CD4-positive, alpha-beta memory T cell (primary cell): ENCODE measurements around the gene ZMYND8. TPM values are rescaled to one million over a fixed set of nuclear protein-coding genes. Genes with fewer than 3 reads are reported as not detected.

Source experiments
- CTCF ChIA-PET: fragments of 350-600 bp; sonication (Branson Sonifier 250); formaldehyde crosslinking; loops from one replicate; lab custom pipeline; 2021; ENCODE audit warnings: inconsistent platforms; ENCODE audit not compliant: partially characterized antibody; lab: Charles Lee
- POLR2A ChIA-PET: fragments of 350-600 bp; sonication (Branson Sonifier 250); formaldehyde crosslinking; loops from one replicate; lab custom pipeline; 2021; ENCODE audit not compliant: partially characterized antibody; lab: Charles Lee
- DNase-seq, 5 donors: peaks; one replicate each; pipeline versions ENCODE4 v3.0.0 to v3.0.0-alpha.2; 2020 to 2022; ENCODE audit warnings: mixed read lengths in 1 of 5
- H3K27ac ChIP-seq: one replicate; pipeline ENCODE4 v1.7.0; 2013; ENCODE audit warnings: low read depth, low read length
- H3K27me3 ChIP-seq: 2 replicates; pipeline ENCODE4 v1.7.0; 2013; ENCODE audit warnings: mild to moderate bottlenecking, low read length, moderate library complexity; ENCODE audit not compliant: insufficient read depth
- H3K36me3 ChIP-seq: 2 replicates; pipeline ENCODE4 v1.7.0; 2013; ENCODE audit warnings: mild to moderate bottlenecking, low read length, moderate library complexity; ENCODE audit not compliant: insufficient read depth
- H3K4me1 ChIP-seq: 2 replicates; pipeline ENCODE4 v1.7.0; 2013; ENCODE audit warnings: mild to moderate bottlenecking, low read length, moderate library complexity; ENCODE audit not compliant: insufficient read depth
- H3K4me3 ChIP-seq, 2 donors: one replicate each; pipeline ENCODE4 v1.7.0; 2013; ENCODE audit warnings: low read length in 2 of 2, mild to moderate bottlenecking in 1 of 2
- H3K9me3 ChIP-seq, 2 donors: one replicate each; pipeline ENCODE4 v1.7.0; 2013; ENCODE audit warnings: low read length in 2 of 2, control low read depth in 1 of 2; ENCODE audit not compliant: control insufficient read depth in 1 of 2
- H3K27ac Mint-ChIP-seq, 7 donors: one replicate each; pipeline ENCODE4 v1.8.0; 2020 to 2021; ENCODE audit warnings: mixed read lengths in 7 of 7, mild to moderate bottlenecking in 6 of 7, inconsistent platforms in 3 of 7, moderate library complexity in 3 of 7
- H3K27me3 Mint-ChIP-seq, 2 donors: one replicate each; pipeline ENCODE4 v1.8.0; 2020 to 2021; ENCODE audit warnings: mixed read lengths in 2 of 2
- H3K36me3 Mint-ChIP-seq, 2 donors: one replicate each; pipeline ENCODE4 v1.8.0; 2020 to 2021; ENCODE audit warnings: mixed read lengths in 2 of 2, inconsistent platforms in 1 of 2, mild to moderate bottlenecking in 1 of 2
- H3K4me1 Mint-ChIP-seq, 4 donors: one replicate each; pipeline ENCODE4 v1.8.0; 2020 to 2021; ENCODE audit warnings: mixed read lengths in 4 of 4, mild to moderate bottlenecking in 1 of 4
- H3K4me3 Mint-ChIP-seq, 8 donors: one replicate each; pipeline ENCODE4 v1.8.0; 2020 to 2021; ENCODE audit warnings: mixed read lengths in 8 of 8, mild to moderate bottlenecking in 7 of 8, moderate library complexity in 6 of 8, inconsistent platforms in 3 of 8
- H3K9me3 Mint-ChIP-seq, 8 donors: one replicate each; pipeline ENCODE4 v1.8.0; 2020 to 2021; ENCODE audit warnings: mixed read lengths in 8 of 8, mild to moderate bottlenecking in 5 of 8, inconsistent platforms in 3 of 8, moderate library complexity in 1 of 8
- intact Hi-C: fragments of 100-400 bp; cut with micrococcal nuclease; formaldehyde crosslinking; loops from one replicate; pipeline ENCODE4 v1.15.1; 2023
- polyA plus RNA-seq, 2 donors: library from polyadenylated mRNA; unstranded; fragments of 300-500 nt; fragmentation: Illumina TruSeq; gene quantifications; one replicate each; pipeline ENCODE4 v1.2.3, GENCODE V29; 2021
- total RNA-seq, 2 experiments: library from RNA; stranded (reverse); gene quantifications; one replicate each; pipeline ENCODE4 v1.2.3, GENCODE V29; 2021

Gene ZMYND8
- total and polyA plus RNA-seq, 4 experiments from 2014 or later, result 3.5 to 48.5 (median 33.9) TPM

DNA sequence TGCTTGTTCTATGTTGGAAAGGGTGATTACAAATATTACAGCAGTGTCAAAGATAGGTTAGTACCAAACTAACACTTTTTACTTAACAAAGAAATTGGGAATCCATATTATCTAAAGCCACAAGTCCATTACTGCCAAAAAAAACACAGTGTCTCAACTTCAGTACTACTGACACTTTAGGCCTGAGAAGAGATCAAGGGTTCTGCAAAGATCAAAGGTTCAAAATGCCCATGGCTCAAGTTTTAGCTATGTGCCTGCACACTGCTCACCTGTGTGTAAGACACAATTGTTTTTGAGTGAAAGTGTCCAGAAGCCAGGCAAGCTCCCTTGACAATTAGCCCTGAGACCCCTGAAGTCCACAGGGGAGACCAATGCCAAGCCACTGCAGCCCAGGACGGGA, 132.6 kb downstream of the ZMYND8 start:
- Mint-ChIP-seq H3K9me3 (peaks cover 0 to 3% (median 0%) of the 10 kb centered on the region in 8 donors), H3K4me1 (peaks cover 0 to 5% (median 3%) of the 10 kb centered on the region in 4 donors), H3K36me3 (peaks cover 52 to 71% of the 10 kb centered on the region in 2 donors), H3K4me3 (no peak overlapping the region), H3K27me3 (no peaks in the 10 kb centered on the region), H3K27ac (no peak overlapping the region)
- DNase-seq, result no peak
- no peak overlapping the region for H3K27ac ChIP-seq
- intact Hi-C loops, result no loop called here
- no peaks in the 10 kb centered on the region for H3K27me3 ChIP-seq
- CTCF ChIA-PET, result interaction anchor here (1.0 to 1.8 kb wide), 2 partner anchors 35 to 160 kb away, joined by 3 to 5 read pairs; no protein-coding TSS in a partner anchor
- H3K4me3 ChIP-seq, result no peak overlapping the region
- POLR2A ChIA-PET, result no interaction called here
- peaks cover 63% of the 10 kb centered on the region for H3K36me3 ChIP-seq
- H3K4me1 ChIP-seq, result no peaks in the 10 kb centered on the region
- H3K9me3 ChIP-seq, result no peaks in the 10 kb centered on the region

DNA sequence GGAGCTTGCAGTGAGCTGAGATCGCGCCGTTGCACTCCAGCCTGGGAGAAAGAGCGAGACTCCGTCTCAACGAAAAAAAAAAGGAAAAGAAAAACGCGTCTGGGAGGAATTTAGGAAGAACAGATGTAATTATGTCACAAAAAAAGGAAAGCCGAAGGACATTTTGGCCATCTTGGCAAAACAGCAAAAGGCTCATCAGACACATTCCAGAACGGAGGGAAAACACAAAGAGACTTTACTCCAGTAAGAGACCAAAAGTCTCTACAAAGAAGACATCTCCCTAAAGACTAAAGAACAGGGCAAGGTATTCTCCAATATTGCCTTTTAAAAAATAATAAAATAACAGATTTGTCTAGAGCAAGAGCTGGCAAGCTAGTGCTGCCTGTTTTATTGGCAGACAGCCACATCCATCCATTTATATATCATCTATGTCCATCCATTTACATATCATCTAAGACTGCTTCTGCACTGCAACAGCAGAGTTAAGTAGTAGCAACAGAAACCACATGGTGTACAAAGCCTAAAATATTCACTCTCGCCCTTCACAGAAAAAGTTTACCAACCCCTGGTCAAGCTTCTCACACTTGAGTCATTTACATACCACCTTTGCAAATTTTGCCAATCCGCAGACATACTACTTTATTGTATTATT, 133.9 kb downstream of the ZMYND8 start:
- no peak overlapping the region for H3K4me3 Mint-ChIP-seq
- no peaks in the 10 kb centered on the region for H3K27me3 ChIP-seq
- peaks cover 60% of the 10 kb centered on the region for H3K36me3 ChIP-seq
- no peak overlapping the region for H3K4me3 ChIP-seq
- intact Hi-C loops, result no loop called here
- no peak overlapping the region for H3K27ac ChIP-seq
- H3K27me3 Mint-ChIP-seq, result no peaks in the 10 kb centered on the region
- H3K36me3 Mint-ChIP-seq, result peaks cover 58 to 73% of the 10 kb centered on the region in 2 donors
- CTCF ChIA-PET, result interaction anchor here (1.8 to 1.9 kb wide), 2 partner anchors 9 to 162 kb away, joined by 4 to 5 read pairs; no protein-coding TSS in a partner anchor
- POLR2A ChIA-PET, result no interaction called here
- H3K9me3 ChIP-seq, result no peaks in the 10 kb centered on the region
- no peaks in the 10 kb centered on the region for H3K4me1 ChIP-seq
- H3K27ac Mint-ChIP-seq, result peak overlapping the region in 1 of 7 donors; percentile 35
- H3K4me1 Mint-ChIP-seq, result peaks cover 0 to 5% (median 3%) of the 10 kb centered on the region in 4 donors
- DNase-seq, result no peak
- peaks cover 0 to 3% (median 0%) of the 10 kb centered on the region in 8 donors for H3K9me3 Mint-ChIP-seq

DNA sequence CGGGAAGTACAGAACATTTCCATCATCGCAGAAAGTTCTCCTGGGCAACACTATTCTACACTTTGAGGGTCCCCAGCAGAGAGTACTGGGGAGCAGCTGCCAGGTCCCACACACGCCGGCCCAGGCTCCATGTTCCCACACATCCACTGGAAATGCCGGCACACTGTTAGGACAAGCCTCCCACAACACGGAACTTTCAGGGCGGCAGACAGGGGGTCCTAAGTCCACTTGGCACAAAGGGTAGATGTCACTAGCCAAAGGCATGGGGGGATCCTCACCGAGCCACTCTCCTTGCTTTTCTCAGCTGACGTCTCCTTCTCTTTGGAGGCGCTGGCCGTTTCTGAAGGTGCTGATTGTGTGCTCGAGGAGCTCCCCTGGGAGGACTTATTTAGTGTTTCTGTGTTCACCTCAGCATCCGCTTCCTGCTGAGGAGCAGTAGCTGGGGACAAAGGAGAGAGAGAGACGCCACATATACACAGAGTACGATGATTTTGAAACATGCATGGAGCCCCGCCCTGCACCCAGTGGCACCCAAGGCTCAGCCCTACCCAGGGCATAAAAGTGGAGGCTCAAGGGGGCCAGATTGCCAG, 135.4 kb downstream of the ZMYND8 start:
- Mint-ChIP-seq H3K9me3 (peaks cover 0 to 3% (median 0%) of the 10 kb centered on the region in 8 donors), H3K4me3 (no peak overlapping the region), H3K27me3 (no peaks in the 10 kb centered on the region), H3K4me1 (peaks cover 0 to 5% (median 3%) of the 10 kb centered on the region in 4 donors), H3K36me3 (peaks cover 61 to 72% of the 10 kb centered on the region in 2 donors), H3K27ac (no peak overlapping the region)
- H3K9me3 ChIP-seq, result no peaks in the 10 kb centered on the region
- CTCF ChIA-PET, result interaction anchor here (1.9 to 3.7 kb wide), 2 partner anchors 8 to 163 kb away, joined by 4 to 29 read pairs; no protein-coding TSS in a partner anchor
- no peak overlapping the region for H3K4me3 ChIP-seq
- peaks cover 55% of the 10 kb centered on the region for H3K36me3 ChIP-seq
- H3K27ac ChIP-seq, result no peak overlapping the region
- POLR2A ChIA-PET, result no interaction called here
- DNase-seq, result no peak
- intact Hi-C loops, result no loop called here
- no peaks in the 10 kb centered on the region for H3K4me1 ChIP-seq
- H3K27me3 ChIP-seq, result no peaks in the 10 kb centered on the region

DNA sequence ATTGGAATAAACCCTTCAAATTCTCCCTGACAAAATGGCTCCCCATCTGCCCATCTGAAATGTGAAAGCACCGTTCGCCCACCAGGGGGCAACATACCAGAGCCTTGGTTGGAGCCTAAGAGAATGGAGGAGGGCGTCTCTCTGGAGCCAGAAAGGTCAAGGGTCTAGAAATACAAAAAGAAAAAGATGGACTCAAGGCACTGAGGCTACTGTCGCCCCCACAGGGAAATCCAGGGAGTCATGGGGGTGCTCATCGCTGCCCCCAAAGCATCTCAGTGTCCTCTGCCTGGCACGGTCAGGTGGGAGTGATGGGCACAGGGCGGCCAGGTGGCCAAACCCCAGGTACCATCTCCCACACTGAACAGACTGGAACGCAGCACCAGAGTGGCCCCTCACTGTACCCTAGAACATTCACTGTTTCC, 136.3 kb downstream of the ZMYND8 start:
- no peaks in the 10 kb centered on the region for H3K4me1 ChIP-seq
- no peak overlapping the region for H3K27ac ChIP-seq
- no peak overlapping the region for H3K4me3 ChIP-seq
- H3K9me3 ChIP-seq, result no peaks in the 10 kb centered on the region
- no peaks in the 10 kb centered on the region for H3K27me3 Mint-ChIP-seq
- H3K27me3 ChIP-seq, result no peaks in the 10 kb centered on the region
- peak in 4 of 5 donors; percentile 17 to 36 (median 26) for DNase-seq
- ChIA-PET POLR2A (no interaction called here), CTCF (interaction anchor here (0.9 to 3.7 kb wide), 3 partner anchors 16 to 163 kb away, joined by 3 to 29 read pairs (median 6); no protein-coding TSS in a partner anchor)
- peaks cover 60% of the 10 kb centered on the region for H3K36me3 ChIP-seq
- peaks cover 65 to 75% of the 10 kb centered on the region in 2 donors for H3K36me3 Mint-ChIP-seq
- H3K27ac Mint-ChIP-seq, result peak overlapping the region in 3 of 7 donors; percentile 7 to 70 (median 22)
- H3K4me3 Mint-ChIP-seq, result no peak overlapping the region
- peaks cover 0 to 3% (median 0%) of the 10 kb centered on the region in 8 donors for H3K9me3 Mint-ChIP-seq
- intact Hi-C loops, result loop anchor here (1.0 kb wide), 1 partner anchor 164 kb away; no protein-coding TSS in a partner anchor
- peaks cover 0 to 5% (median 3%) of the 10 kb centered on the region in 4 donors for H3K4me1 Mint-ChIP-seq

DNA sequence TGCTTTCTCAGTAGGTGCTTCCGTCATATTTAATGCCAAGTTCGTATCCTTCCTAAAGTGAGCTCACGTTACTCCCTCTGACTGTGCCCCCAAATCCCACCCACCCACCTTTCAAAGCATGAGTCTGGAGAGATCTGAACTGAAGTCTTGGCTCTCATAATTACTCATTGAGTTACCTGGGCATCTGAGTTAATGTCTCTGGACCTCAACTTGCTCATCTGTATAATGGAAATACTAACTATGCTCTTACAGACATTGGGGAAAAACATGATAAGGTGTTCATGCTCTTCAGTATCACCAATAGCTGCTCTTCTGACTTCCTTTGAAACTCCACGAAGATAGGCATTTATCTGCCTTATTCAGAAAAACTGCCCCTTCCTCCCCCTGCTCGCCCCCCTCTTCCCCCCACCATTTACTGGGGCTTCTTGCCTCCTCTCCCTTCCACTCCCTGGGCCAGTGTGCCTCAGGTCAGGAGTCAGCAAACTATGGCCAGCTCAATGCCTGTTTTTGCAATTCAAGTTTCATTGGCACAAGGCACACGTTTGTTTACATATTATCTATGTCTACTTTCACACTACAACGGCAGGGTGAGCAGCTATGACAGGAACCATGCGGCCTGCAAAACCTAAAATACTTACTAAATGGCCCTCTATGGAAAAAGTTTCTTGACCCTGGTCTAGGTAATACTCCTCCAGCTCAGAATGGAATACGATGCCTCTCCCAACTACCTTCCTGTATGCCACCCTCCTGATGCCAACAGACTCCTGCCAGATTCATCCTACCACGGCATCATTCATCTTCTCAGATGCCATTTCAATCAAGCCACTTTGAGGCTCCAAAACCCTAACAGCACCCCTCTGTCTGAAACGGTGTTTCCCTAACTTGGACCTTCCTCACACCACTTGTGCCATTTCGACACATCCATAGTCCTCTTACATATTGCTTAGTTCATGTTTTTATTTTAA, 138.7 kb downstream of the ZMYND8 start:
- Mint-ChIP-seq H3K27me3 (no peaks in the 10 kb centered on the region), H3K4me3 (no peak overlapping the region), H3K9me3 (no peaks in the 10 kb centered on the region), H3K36me3 (peaks cover 55 to 60% of the 10 kb centered on the region in 2 donors), H3K27ac (peak overlapping the region in 3 of 7 donors; percentile 53 to 84 (median 67)), H3K4me1 (peaks cover 0 to 5% (median 1%) of the 10 kb centered on the region in 4 donors)
- no peak for DNase-seq
- no peaks in the 10 kb centered on the region for H3K27me3 ChIP-seq
- H3K4me1 ChIP-seq, result no peaks in the 10 kb centered on the region
- H3K36me3 ChIP-seq, result peaks cover 57% of the 10 kb centered on the region
- intact Hi-C loops, result no loop called here
- POLR2A ChIA-PET, result no interaction called here
- CTCF ChIA-PET, result interaction anchor here (1.5 to 2.4 kb wide), 2 partner anchors 22 to 166 kb away, joined by 3 to 13 read pairs; no protein-coding TSS in a partner anchor
- no peak overlapping the region for H3K4me3 ChIP-seq
- no peaks in the 10 kb centered on the region for H3K9me3 ChIP-seq
- H3K27ac ChIP-seq, result no peak overlapping the region

DNA sequence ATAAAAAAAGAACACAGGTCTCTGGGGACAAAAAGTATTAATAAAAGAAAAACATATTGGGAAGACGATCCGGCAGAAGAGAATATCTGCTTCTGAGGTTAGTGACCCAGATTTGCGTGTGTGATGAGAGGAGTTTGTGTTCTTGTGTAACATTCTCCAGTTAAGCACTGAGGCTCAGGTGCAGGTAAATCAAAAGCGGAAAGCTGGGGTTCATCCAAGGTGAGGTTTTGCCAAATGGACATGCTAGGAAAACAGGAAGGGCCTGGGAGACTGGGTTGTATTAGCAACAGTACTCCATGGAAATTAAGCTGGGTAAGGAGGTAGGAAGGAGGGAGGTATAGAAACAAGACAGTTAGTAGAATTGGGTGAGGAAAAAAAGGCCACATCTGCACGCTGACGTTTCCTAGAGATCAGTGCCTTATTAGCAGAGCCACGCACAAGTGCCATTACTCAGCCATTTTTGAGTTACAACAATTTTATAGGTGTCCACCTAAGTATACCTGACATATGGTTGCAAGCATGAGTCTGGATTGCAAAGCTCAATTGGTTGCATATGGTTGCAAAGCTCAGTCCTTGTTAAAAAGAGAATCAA, 139.6 kb downstream of the ZMYND8 start:
- no peak overlapping the region for H3K4me3 Mint-ChIP-seq
- no peaks in the 10 kb centered on the region for H3K9me3 Mint-ChIP-seq
- H3K27me3 ChIP-seq, result no peaks in the 10 kb centered on the region
- no peak overlapping the region for H3K4me3 ChIP-seq
- peaks cover 0 to 2% (median 0%) of the 10 kb centered on the region in 4 donors for H3K4me1 Mint-ChIP-seq
- peak overlapping the region in 4 of 7 donors; percentile 4 to 71 (median 36) for H3K27ac Mint-ChIP-seq
- DNase-seq, result no peak
- no peaks in the 10 kb centered on the region for H3K9me3 ChIP-seq
- H3K27ac ChIP-seq, result no peak overlapping the region
- H3K4me1 ChIP-seq, result no peaks in the 10 kb centered on the region
- H3K27me3 Mint-ChIP-seq, result no peaks in the 10 kb centered on the region
- H3K36me3 Mint-ChIP-seq, result peaks cover 46 to 51% of the 10 kb centered on the region in 2 donors
- H3K36me3 ChIP-seq, result peaks cover 61% of the 10 kb centered on the region
- POLR2A ChIA-PET, result no interaction called here
- intact Hi-C loops, result no loop called here
- CTCF ChIA-PET, result interaction anchor here (1.5 to 2.4 kb wide), 2 partner anchors 21 to 167 kb away, joined by 3 to 13 read pairs; no protein-coding TSS in a partner anchor
